Adrenal gland (tissue), 5 donors: ENCODE measurements around the gene TNFAIP8.

Experiments used
- CTCF ChIP-seq, 6 experiments: fragments of 450-650 bp in 4 of 6; fragments of 200-600 bp in 2 of 6; sonication (generic) in 1 of 6; IDR thresholded peaks; 1 replicate in 5 of 6; 2 replicates in 1 of 6; pipeline versions ENCODE4 v1.5.1 to v1.8.0; 2016 to 2021; ENCODE audit warnings: antibody characterized with exemption in 6 of 6, mild to moderate bottlenecking in 2 of 6, moderate library complexity in 1 of 6
- POLR2A ChIP-seq, 2 donors: fragments of 450-650 bp; IDR thresholded peaks; one replicate each; pipeline ENCODE4 v1.6.1; 2017; ENCODE audit warnings: antibody characterized with exemption in 2 of 2, mild to moderate bottlenecking in 2 of 2, moderate library complexity in 1 of 2
- donor health status: DM: no; HTN: no; CAD: no.

- TF ChIP-seq CTCF (IDR thresholded peaks at IDR 0.05) (no peak), POLR2A (IDR thresholded peaks at IDR 0.05) (no peak)
These were observed 39.7 kb upstream of the TNFAIP8 start for GRCh38 chr5:119316086-119316485.
